HG03159 (cell line): ENCODE data around the gene SLC5A2.
"Not testable (repeated sequence)": the region's sequence is repeated elsewhere in the genome, so short reads cannot be mapped to it uniquely, and the experiment has no call there.

Experiments
- ATAC-seq: cut with Tn5 transposase; IDR thresholded peaks from one replicate; pipeline ENCODE4 v1.9.1; 2021; ENCODE audit warnings: mild to moderate bottlenecking, moderate library complexity; ENCODE audit not compliant: unreplicated experiment

SLC5A2 gene

GRCh38 chr16:31474773-31475738, 7.9 kb upstream of the SLC5A2 start:
- ATAC-seq: no peak

- ATAC-seq: no peak
These were observed 7.0 kb upstream of the SLC5A2 start for GRCh38 chr16:31475946-31476302.

- peak; percentile 47 for ATAC-seq
These were observed 6.4 kb upstream of the SLC5A2 start for GRCh38 chr16:31476303-31477219.

- ATAC-seq: peak; percentile 32
These were observed 5.4 kb upstream of the SLC5A2 start for GRCh38 chr16:31477220-31478216.

GRCh38 chr16:31478956-31479355, 4.0 kb upstream of the SLC5A2 start:
- ATAC-seq: no peak

GRCh38 chr16:31479751-31480150, 3.2 kb upstream of the SLC5A2 start:
- no peak for ATAC-seq

- ATAC-seq: no peak
These were observed 1.9 kb upstream of the SLC5A2 start for GRCh38 chr16:31480851-31481536.

- ATAC-seq: not testable (repeated sequence)
These were observed 1.1 kb downstream of the SLC5A2 start for GRCh38 chr16:31484048-31484447.

- ATAC-seq: no peak
These were observed 1.7 kb downstream of the SLC5A2 start for GRCh38 chr16:31484491-31485171.

GRCh38 chr16:31485571-31485970, 2.6 kb downstream of the SLC5A2 start:
- no peak for ATAC-seq

GRCh38 chr16:31486045-31486444, 3.1 kb downstream of the SLC5A2 start:
- no peak for ATAC-seq

GRCh38 chr16:31487071-31487719, 4.3 kb downstream of the SLC5A2 start:
- no peak for ATAC-seq

GRCh38 chr16:31487720-31488467, 5.0 kb downstream of the SLC5A2 start:
- ATAC-seq: peak; percentile 85

GRCh38 chr16:31488468-31489297, 5.8 kb downstream of the SLC5A2 start:
- no peak for ATAC-seq

GRCh38 chr16:31489298-31489564, 6.3 kb downstream of the SLC5A2 start:
- no peak for ATAC-seq

GRCh38 chr16:31489616-31490584, 7.0 kb downstream of the SLC5A2 start:
- ATAC-seq: no peak
